ENCODE measurements around the gene FAAH2. TPM values are rescaled to one million over a fixed set of nuclear protein-coding genes. Genes with fewer than 3 reads are reported as not detected.

Gene FAAH2
- total RNA-seq, 1 experiment from 2014 or later = 7.8 TPM

DNA sequence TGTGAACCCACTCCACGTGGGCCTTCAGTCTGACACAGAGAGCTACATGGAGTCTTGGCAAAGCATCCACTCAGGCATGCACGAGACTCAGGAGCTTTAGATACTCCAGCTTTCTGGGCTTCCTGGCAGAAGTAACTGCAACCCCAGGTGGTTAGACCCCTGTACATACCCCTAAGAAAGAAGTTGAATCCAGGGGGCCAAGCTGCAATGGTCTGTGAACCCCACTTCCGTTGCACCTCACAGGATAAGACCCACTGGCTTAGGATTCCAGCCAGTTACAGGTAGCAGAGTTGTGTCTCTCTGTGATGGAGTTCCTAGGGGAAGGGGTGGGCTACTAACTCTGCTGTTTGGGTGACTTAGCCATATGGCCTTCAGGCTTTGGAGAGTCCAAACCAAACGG lies 21.4 kb upstream of the FAAH2 start:
- no peaks in the 10 kb centered on the region for H3K27me3 Mint-ChIP-seq (ENCODE audit: insufficient read depth, unreplicated experiment)

GRCh38 chrX:57266275-57266674 lies 20.2 kb upstream of the FAAH2 start:
- H3K27ac Mint-ChIP-seq (ENCODE audit: unreplicated experiment) = no peak overlapping the region
- POLR2A ChIA-PET = no interaction called here
- Histone ChIP-seq H3K4me1 (no peaks in the 10 kb centered on the region), H3K9me3 (no peaks in the 10 kb centered on the region), H3K27me3 (replicated peaks; ENCODE audit: control insufficient read depth, insufficient read depth, low read length) (no peaks in the 10 kb centered on the region), H3K36me3 (ENCODE audit: control insufficient read depth, insufficient read depth, low read length) (no peaks in the 10 kb centered on the region), H3K4me3 (ENCODE audit: low read depth, low read length) (no peak overlapping the region)
- no peak for DNase-seq
- CTCF ChIA-PET = no interaction called here
- TF ChIP-seq, protein P1, sequence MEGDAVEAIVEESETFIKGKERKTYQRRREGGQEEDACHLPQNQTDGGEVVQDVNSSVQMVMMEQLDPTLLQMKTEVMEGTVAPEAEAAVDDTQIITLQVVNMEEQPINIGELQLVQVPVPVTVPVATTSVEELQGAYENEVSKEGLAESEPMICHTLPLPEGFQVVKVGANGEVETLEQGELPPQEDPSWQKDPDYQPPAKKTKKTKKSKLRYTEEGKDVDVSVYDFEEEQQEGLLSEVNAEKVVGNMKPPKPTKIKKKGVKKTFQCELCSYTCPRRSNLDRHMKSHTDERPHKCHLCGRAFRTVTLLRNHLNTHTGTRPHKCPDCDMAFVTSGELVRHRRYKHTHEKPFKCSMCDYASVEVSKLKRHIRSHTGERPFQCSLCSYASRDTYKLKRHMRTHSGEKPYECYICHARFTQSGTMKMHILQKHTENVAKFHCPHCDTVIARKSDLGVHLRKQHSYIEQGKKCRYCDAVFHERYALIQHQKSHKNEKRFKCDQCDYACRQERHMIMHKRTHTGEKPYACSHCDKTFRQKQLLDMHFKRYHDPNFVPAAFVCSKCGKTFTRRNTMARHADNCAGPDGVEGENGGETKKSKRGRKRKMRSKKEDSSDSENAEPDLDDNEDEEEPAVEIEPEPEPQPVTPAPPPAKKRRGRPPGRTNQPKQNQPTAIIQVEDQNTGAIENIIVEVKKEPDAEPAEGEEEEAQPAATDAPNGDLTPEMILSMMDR (IDR thresholded peaks at IDR 0.05; ENCODE audit: insufficient read depth in 1 of 2, low read depth in 1 of 2, low read length in 1 of 2, severe bottlenecking in 1 of 2, unreplicated experiment in 1 of 2) = no peak
- H3K9me3 Mint-ChIP-seq (ENCODE audit: unreplicated experiment) = peaks cover 8% of the 10 kb centered on the region
- H3K27me3 Mint-ChIP-seq (ENCODE audit: insufficient read depth, unreplicated experiment) = no peaks in the 10 kb centered on the region
- intact Hi-C loops (cut with micrococcal nuclease; ENCODE audit: unreplicated experiment) = no loop called here
- BruUV-seq (replicated peaks) = no TSS peak
- no peaks in the 10 kb centered on the region for H3K36me3 Mint-ChIP-seq (ENCODE audit: insufficient read depth, unreplicated experiment)
- no peaks in the 10 kb centered on the region for H3K4me1 Mint-ChIP-seq (ENCODE audit: low read depth, unreplicated experiment)
- no peak overlapping the region for H3K4me3 Mint-ChIP-seq (ENCODE audit: unreplicated experiment)

More for the DNA sequence above, 21.4 kb upstream of the FAAH2 start:
- no TSS peak for BruUV-seq (replicated peaks)
- H3K36me3 Mint-ChIP-seq (ENCODE audit: insufficient read depth, unreplicated experiment) = no peaks in the 10 kb centered on the region
- Histone ChIP-seq H3K27me3 (replicated peaks; ENCODE audit: control insufficient read depth, insufficient read depth, low read length) (no peaks in the 10 kb centered on the region), H3K9me3 (no peaks in the 10 kb centered on the region), H3K36me3 (ENCODE audit: control insufficient read depth, insufficient read depth, low read length) (no peaks in the 10 kb centered on the region), H3K4me3 (ENCODE audit: low read depth, low read length) (no peak overlapping the region), H3K4me1 (no peaks in the 10 kb centered on the region)
- intact Hi-C loops (cut with micrococcal nuclease; ENCODE audit: unreplicated experiment) = no loop called here
- DNase-seq = no peak
- TF ChIP-seq, protein P1 (IDR thresholded peaks at IDR 0.05; ENCODE audit: insufficient read depth in 1 of 2, low read depth in 1 of 2, low read length in 1 of 2, severe bottlenecking in 1 of 2, unreplicated experiment in 1 of 2) = no peak
- POLR2A ChIA-PET = no interaction called here
- no peak overlapping the region for H3K27ac Mint-ChIP-seq (ENCODE audit: unreplicated experiment)
- CTCF ChIA-PET = no interaction called here
- H3K4me1 Mint-ChIP-seq (ENCODE audit: low read depth, unreplicated experiment) = no peaks in the 10 kb centered on the region
- H3K9me3 Mint-ChIP-seq (ENCODE audit: unreplicated experiment) = peaks cover 8% of the 10 kb centered on the region
- no peak overlapping the region for H3K4me3 Mint-ChIP-seq (ENCODE audit: unreplicated experiment)

GRCh38 chrX:57266871-57267270 lies 19.6 kb upstream of the FAAH2 start:
- Mint-ChIP-seq H3K27me3 (ENCODE audit: insufficient read depth, unreplicated experiment) (no peaks in the 10 kb centered on the region), H3K4me3 (ENCODE audit: unreplicated experiment) (no peak overlapping the region), H3K9me3 (ENCODE audit: unreplicated experiment) (peaks cover 8% of the 10 kb centered on the region), H3K36me3 (ENCODE audit: insufficient read depth, unreplicated experiment) (no peaks in the 10 kb centered on the region), H3K4me1 (ENCODE audit: low read depth, unreplicated experiment) (no peaks in the 10 kb centered on the region), H3K27ac (ENCODE audit: unreplicated experiment) (no peak overlapping the region)
- Histone ChIP-seq H3K9me3 (no peaks in the 10 kb centered on the region), H3K36me3 (ENCODE audit: control insufficient read depth, insufficient read depth, low read length) (no peaks in the 10 kb centered on the region), H3K4me1 (no peaks in the 10 kb centered on the region), H3K27me3 (replicated peaks; ENCODE audit: control insufficient read depth, insufficient read depth, low read length) (no peaks in the 10 kb centered on the region), H3K4me3 (ENCODE audit: low read depth, low read length) (no peak overlapping the region)
- no peak for DNase-seq
- TF ChIP-seq, protein P1 (IDR thresholded peaks at IDR 0.05; ENCODE audit: insufficient read depth in 1 of 2, low read depth in 1 of 2, low read length in 1 of 2, severe bottlenecking in 1 of 2, unreplicated experiment in 1 of 2) = no peak
- POLR2A ChIA-PET = no interaction called here
- intact Hi-C loops (cut with micrococcal nuclease; ENCODE audit: unreplicated experiment) = no loop called here
- no TSS peak for BruUV-seq (replicated peaks)
- CTCF ChIA-PET = no interaction called here

Data from Caco-2 (cell line).